IgD-negative memory B cell (primary cell): ENCODE data around the gene SORCS3. TPM values are rescaled to one million over a fixed set of nuclear protein-coding genes. Genes with fewer than 3 reads are reported as not detected.

Experiments
- H3K27ac Mint-ChIP-seq, 3 donors: one replicate each; pipeline ENCODE4 v1.8.0; 2020 to 2022; ENCODE audit warnings: mild to moderate bottlenecking in 3 of 3, mixed read lengths in 3 of 3, moderate library complexity in 1 of 3
- H3K27me3 Mint-ChIP-seq: one replicate; pipeline ENCODE4 v1.8.0; 2021; ENCODE audit warnings: mixed read lengths
- H3K36me3 Mint-ChIP-seq: one replicate; pipeline ENCODE4 v1.8.0; 2020; ENCODE audit warnings: mild to moderate bottlenecking, mixed read lengths
- H3K4me1 Mint-ChIP-seq, 3 donors: one replicate each; pipeline ENCODE4 v1.8.0; 2020 to 2022; ENCODE audit warnings: mixed read lengths in 3 of 3, mild to moderate bottlenecking in 1 of 3
- H3K4me3 Mint-ChIP-seq, 4 donors: one replicate each; pipeline ENCODE4 v1.8.0; 2020 to 2022; ENCODE audit warnings: mild to moderate bottlenecking in 4 of 4, mixed read lengths in 4 of 4, moderate library complexity in 3 of 4
- H3K9me3 Mint-ChIP-seq, 3 donors: one replicate each; pipeline ENCODE4 v1.8.0; 2020 to 2021; ENCODE audit warnings: mixed read lengths in 3 of 3, mild to moderate bottlenecking in 1 of 3
- polyA plus RNA-seq: library from polyadenylated mRNA; unstranded; fragments of 300-500 nt; fragmentation: Illumina TruSeq; gene quantifications from one replicate; pipeline ENCODE4 v1.2.3, GENCODE V29; 2021

SORCS3 gene
- polyA plus RNA-seq, 1 donor from 2014 or later: not detected

- no peaks in the 10 kb centered on the region for H3K27me3 Mint-ChIP-seq
- H3K4me3 Mint-ChIP-seq: no peak overlapping the region
- peaks cover 0 to 3% (median 3%) of the 10 kb centered on the region in 3 donors for H3K9me3 Mint-ChIP-seq
- no peaks in the 10 kb centered on the region for H3K4me1 Mint-ChIP-seq
- no peaks in the 10 kb centered on the region for H3K36me3 Mint-ChIP-seq
- H3K27ac Mint-ChIP-seq: no peak overlapping the region
Observed at GRCh38 chr10:105291571-105291970, 650.5 kb downstream of the SORCS3 start.

GRCh38 chr10:105292236-105292635 is 651.1 kb downstream of the SORCS3 start:
- Mint-ChIP-seq H3K27ac (no peak overlapping the region), H3K4me1 (no peaks in the 10 kb centered on the region), H3K36me3 (no peaks in the 10 kb centered on the region), H3K4me3 (no peak overlapping the region), H3K9me3 (peaks cover 0 to 3% (median 3%) of the 10 kb centered on the region in 3 donors), H3K27me3 (no peaks in the 10 kb centered on the region)
